HepG2 (cell line): ENCODE results near the gene RAP2A. TPM values are rescaled to one million over a fixed set of nuclear protein-coding genes. Genes with fewer than 3 reads are reported as not detected.

ENCODE experiments used
- GABPB1 ChIP-seq: IDR thresholded peaks from 2 replicates; pipeline ENCODE4 v1.6.1; 2016; ENCODE audit warnings: mild to moderate bottlenecking, missing genetic modification reagents, moderate library complexity, missing compliant biosample characterization
- GPN1 ChIP-seq: sonication (generic); formaldehyde crosslinking; IDR thresholded peaks from 2 replicates; pipeline ENCODE4 v1.5.1; 2020; ENCODE audit warnings: missing genetic modification reagents, borderline replicate concordance
- PAXIP1 ChIP-seq: sonication (generic); formaldehyde crosslinking; conservative IDR thresholded peaks from 2 replicates; pipeline ENCODE4 v1.4.0; 2020; ENCODE audit warnings: mild to moderate bottlenecking, missing genetic modification reagents, moderate library complexity
- RCOR2 ChIP-seq: IDR thresholded peaks from 2 replicates; pipeline ENCODE4 v1.6.1; 2016; ENCODE audit warnings: missing biosample characterization, missing genetic modification reagents
- SIN3A ChIP-seq: IDR thresholded peaks from 2 replicates; pipeline ENCODE4 v1.6.1; 2011; ENCODE audit warnings: low read depth, mild to moderate bottlenecking, control low read depth, low read length, borderline replicate concordance
- SMYD3 ChIP-seq: sonication (generic); formaldehyde crosslinking; IDR thresholded peaks from 2 replicates; pipeline ENCODE4 v1.8.1; 2023; ENCODE audit warnings: mild to moderate bottlenecking, missing genetic modification reagents
- TAF15 ChIP-seq: fragments of 200-400 bp; formaldehyde crosslinking; IDR thresholded peaks from one replicate; pipeline ENCODE4 v1.6.1; 2018; ENCODE audit warnings: mild to moderate bottlenecking, low read depth, low read length; ENCODE audit not compliant: poor library complexity, severe bottlenecking
- ZBED4 ChIP-seq: sonication (generic); formaldehyde crosslinking; IDR thresholded peaks from 2 replicates; pipeline ENCODE4 v1.4.0; 2020; ENCODE audit warnings: missing genetic modification reagents, borderline replicate concordance
- ZHX2 ChIP-seq, 2 experiments: sonication (generic) in 1 of 2; formaldehyde crosslinking in 1 of 2; IDR thresholded peaks; 2 replicates each; pipeline versions ENCODE4 v1.6.1 to v1.9.0; 2014 to 2022; ENCODE audit warnings: antibody characterized with exemption in 1 of 2, borderline replicate concordance in 1 of 2, inconsistent platforms in 1 of 2, low read depth in 1 of 2, missing genetic modification reagents in 1 of 2
- ZNF280D ChIP-seq: sonication (generic); formaldehyde crosslinking; IDR thresholded peaks from 2 replicates; pipeline ENCODE4 v1.5.1; 2020; ENCODE audit warnings: mild to moderate bottlenecking, missing genetic modification reagents
- polyA plus RNA-seq, 8 experiments: library from polyadenylated mRNA; depleted of rRNA in 3 of 8; stranded (reverse) in 7 of 8; unstranded in 1 of 8; fragments of >200 nt; fragmentation: Illumina TruSeq in 4 of 8; extraction: Trizol in 4 of 8; gene quantifications; 2 replicates each; pipeline versions ENCODE4 v1.2.1 to v1.2.3, GENCODE V29; 2011 to 2016; ENCODE audit warnings: low read depth in 4 of 8, missing spikeins in 1 of 8, mixed read lengths in 1 of 8; ENCODE audit not compliant: insufficient read depth in 1 of 8
- total RNA-seq, 5 experiments: library from RNA; depleted of rRNA; stranded (reverse); fragments of >200 nt; fragmentation: Illumina TruSeq; extraction: Trizol; gene quantifications; 2 replicates each; pipeline ENCODE4 v1.2.3, GENCODE V29; 2016; ENCODE audit warnings: low read depth in 1 of 5

Gene RAP2A
- total and polyA plus RNA-seq, 2 of the 13 experiments (the other 11 are each of a cell fraction or from before 2014, with no cell fraction given): 9.9 to 23.1 TPM

- TF ChIP-seq PAXIP1 (CRISPR knock-in tag) (no peak), ZHX2 (IDR thresholded peaks at IDR 0.05; ENCODE audit: low read depth) (no peak), ZHX2 (CRISPR knock-in tag; IDR thresholded peaks at IDR 0.05; ENCODE audit: borderline replicate concordance) (no peak), SIN3A (0 out of 2 replicates have a peak, but pooled peaks have one; percentile 21), GPN1 (no peak), ZBED4 (CRISPR knock-in tag) (no peak), SMYD3 (0 out of 2 replicates have a peak, but pooled peaks have one; percentile 9), ZNF280D (0 out of 2 replicates have a peak, but pooled peaks have one; percentile 9), GABPB1 (CRISPR knock-in tag) (no peak), TAF15 (no peak), RCOR2 (CRISPR knock-in tag) (no peak)
These were observed 1.6 kb upstream of the RAP2A start (continued) for GRCh38 chr13:97432232-97432916.
